ENCODE measurements around the gene ABHD15. TPM values are rescaled to one million over a fixed set of nuclear protein-coding genes. Genes with fewer than 3 reads are reported as not detected.

The ABHD15 gene
- total RNA-seq, 4 donors from 2014 or later, result 25.2 to 88.9 (median 30.6) TPM

DNA sequence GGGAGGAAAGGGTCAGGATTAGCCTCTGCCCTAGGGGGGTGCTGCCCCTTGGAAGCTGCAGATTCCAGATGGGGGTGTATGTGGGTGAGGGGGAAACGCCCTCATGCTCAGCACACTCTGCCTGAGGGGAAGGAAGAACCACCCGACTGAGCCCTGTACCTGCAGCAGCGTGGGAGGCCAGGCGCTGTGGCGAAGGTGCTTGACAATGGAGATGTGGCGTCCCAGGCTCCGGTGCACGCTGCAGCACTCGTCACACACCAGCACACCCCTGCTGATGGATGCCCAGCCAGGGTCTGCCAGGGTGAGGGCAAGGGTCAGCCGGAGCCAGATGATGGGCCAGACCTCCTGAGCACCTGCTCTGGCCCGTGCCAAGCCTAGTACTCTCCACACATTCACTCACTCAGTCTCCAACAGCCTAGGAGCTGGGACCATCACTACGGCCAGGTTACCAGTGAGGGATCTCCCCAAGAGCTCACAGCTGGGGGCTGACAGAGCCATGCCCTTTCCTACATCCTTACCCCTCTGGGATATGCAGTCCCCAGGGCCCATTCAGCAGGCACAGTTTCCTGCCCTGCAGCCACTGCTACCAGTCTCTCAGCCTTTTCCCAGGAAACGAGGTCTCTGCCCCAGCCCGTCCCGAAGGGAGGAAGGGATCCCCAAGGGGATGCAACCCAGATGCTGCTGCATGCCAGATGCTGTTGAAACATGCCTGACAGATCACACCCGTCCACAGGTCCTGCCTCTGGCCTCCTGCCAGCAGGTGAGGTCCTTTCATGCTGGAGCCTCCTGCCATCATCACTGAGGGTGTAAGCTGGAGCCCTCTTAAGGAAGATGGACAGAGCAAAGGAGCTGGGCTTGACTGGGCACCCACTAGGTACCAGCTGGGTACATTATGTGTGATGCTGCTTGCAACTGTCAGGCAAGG lies 16.7 kb upstream of the ABHD15 start:
- TF ChIP-seq, protein P1, sequence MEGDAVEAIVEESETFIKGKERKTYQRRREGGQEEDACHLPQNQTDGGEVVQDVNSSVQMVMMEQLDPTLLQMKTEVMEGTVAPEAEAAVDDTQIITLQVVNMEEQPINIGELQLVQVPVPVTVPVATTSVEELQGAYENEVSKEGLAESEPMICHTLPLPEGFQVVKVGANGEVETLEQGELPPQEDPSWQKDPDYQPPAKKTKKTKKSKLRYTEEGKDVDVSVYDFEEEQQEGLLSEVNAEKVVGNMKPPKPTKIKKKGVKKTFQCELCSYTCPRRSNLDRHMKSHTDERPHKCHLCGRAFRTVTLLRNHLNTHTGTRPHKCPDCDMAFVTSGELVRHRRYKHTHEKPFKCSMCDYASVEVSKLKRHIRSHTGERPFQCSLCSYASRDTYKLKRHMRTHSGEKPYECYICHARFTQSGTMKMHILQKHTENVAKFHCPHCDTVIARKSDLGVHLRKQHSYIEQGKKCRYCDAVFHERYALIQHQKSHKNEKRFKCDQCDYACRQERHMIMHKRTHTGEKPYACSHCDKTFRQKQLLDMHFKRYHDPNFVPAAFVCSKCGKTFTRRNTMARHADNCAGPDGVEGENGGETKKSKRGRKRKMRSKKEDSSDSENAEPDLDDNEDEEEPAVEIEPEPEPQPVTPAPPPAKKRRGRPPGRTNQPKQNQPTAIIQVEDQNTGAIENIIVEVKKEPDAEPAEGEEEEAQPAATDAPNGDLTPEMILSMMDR (IDR thresholded peaks at IDR 0.05; ENCODE audit: low read depth), result no peak

DNA sequence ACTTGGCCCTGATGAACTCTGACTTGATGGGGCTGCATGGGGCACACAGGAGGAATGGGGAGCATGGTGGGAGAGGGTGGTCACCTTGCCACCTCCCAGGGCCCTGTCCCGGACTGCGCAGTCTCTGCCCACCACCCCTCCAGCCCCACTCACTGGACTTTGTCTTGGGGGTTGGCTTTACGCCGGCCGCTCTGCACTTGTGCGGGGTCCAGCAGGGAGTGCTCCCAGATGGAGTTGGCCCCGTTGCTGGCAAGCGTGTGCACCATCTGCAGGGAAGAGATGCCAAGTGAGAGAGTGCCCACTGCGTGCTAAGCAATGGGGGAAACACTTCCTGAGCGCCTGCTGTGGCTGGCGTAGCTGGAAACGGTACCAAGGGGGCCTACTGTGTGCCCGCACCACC lies 15.9 kb upstream of the ABHD15 start:
- TF ChIP-seq, protein P1 (IDR thresholded peaks at IDR 0.05; ENCODE audit: low read depth), result no peak

DNA sequence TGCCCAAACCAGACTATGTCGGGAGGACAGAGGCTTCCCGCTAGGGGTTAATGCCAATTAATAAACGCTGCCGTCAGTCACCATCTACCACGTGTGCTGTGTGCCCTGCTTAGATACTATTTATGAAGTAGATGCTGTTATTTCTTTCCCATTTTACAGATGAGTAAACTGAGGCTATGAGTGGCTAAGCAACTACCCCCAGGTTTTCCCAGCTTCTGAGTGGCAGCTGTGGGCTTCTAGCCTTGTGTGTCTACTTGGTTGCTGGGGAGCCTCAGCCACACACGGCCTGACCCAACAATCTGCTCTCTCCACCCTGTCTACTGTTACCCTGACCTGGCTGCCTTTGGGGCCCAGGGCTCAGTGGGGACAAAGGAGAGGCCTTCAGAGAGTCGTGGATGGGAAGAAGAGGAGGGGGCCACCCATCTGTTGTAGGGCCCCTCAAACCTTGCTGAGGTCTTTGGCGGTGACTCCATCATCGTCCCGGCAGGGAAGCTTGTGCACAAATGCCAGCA lies 15.5 kb upstream of the ABHD15 start:
- TF ChIP-seq, protein P1 (IDR thresholded peaks at IDR 0.05; ENCODE audit: low read depth), result no peak

DNA sequence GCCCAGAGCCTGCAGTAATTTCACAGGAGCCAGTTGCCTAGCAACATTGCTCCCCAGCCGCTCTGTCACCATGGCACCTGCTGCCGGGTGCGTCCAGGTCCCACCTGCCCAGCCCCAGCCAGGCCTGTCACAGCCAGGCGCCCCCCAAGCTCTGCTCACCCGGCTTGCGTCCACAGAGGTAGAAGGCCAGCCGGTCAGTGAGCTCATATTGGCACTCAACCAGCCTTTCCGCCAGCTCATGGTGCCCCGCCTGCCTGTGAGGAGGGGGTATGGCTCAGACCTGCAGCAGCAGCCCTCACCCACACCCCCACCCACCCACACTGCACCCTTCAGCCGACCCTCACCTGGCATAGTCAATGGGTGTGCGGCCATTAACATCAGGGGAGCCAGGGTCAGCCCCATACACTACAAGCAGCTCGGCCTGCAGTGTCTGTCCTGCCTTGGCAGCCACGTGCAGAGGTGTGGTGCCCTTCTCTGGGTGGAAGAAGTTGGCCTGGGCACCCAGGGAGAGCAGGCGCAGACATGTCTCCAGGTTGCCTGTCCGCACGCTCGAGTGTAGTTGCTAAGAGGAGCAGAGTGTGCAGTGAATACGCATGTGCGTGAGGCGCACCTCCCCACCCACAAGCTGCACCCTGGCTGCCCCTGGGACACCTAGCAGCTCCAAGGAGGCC lies 14.9 kb upstream of the ABHD15 start:
- TF ChIP-seq, protein P1 (IDR thresholded peaks at IDR 0.05; ENCODE audit: low read depth), result no peak

DNA sequence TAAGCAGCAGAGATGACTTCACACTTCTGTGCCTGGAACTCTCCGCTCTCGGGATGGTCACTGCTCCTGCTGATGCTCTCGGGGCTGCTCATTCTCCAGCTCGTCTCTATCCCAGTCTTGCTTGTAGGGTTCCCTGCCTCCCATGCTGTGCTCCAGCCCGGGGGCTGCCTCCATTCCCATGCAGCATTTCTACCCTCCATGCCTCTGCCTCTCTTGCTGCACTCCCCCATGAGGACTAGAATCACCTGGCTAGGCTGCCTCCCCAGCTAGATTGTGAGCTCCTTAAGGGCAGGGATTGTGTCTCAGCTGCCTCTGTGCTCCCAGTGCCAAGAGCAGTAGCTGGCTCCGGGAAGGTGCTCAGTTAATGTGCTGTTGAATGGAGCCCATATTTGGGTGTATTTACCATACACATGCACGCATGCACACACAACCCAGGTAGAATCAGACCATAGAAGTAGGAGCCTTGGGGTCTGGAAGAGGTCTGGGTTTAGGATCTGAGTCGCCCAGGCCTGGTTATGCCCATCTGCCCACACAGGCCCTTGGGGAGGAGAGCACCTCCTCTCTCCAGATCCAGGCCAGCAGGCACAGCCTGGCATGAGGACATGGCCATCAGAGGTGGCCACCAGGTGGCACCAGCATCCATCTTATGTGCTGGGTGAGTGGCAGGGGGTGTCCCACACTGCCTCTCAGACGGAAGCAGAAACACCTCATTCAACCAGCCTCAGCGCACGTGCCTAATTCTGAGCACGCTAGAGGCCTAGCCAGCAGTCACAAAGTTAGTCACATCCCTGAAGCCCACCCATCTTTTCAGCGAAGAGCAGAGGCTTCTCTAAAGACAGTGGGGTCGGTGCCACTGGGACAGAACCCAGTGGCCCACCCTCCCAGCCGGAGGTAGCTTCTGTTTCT lies 13.3 kb upstream of the ABHD15 start:
- TF ChIP-seq, protein P1 (IDR thresholded peaks at IDR 0.05; ENCODE audit: low read depth), result no peak

DNA sequence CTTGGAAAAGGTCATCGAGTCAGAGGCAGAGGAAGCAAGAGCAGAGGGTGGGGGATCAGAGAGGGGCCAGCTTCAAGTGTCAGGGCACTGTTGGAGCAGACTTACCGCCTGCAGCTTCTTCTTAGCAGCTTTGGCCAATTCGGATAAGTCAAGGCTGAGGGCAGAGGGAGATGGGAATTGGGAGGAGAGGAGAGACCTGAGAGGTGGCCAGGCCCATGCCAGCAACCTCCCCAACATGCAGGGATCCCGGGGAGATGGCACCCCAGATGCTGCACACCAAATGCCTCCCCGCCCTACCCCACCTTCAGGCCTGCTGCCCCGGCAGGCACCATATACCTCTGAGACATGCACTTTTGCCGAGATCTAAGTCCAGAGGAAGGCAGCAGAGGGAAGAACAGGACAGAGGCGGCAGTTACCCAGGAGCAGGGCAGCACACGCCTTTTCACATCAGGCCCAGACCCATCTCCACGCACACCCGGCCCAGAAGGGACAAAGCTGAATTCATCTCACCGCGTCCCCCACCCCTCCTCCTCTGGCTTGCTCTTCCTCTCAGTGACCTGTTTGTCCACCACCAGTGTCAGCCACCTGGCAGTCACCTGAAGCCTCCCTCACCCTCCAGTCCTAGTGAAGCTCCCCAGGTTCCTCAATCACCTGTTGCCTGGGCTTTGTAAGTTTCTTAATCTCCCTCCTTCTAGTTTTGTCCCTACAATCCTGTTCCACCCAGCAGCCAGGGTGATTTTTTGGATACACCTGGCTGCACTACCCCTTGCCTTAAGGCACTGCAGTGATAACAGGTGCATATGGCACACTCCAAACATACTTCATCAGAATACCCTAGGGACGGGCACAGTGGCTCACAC lies 12.0 kb upstream of the ABHD15 start:
- TF ChIP-seq, protein P1 (IDR thresholded peaks at IDR 0.05; ENCODE audit: low read depth), result no peak

Data from subcutaneous adipose tissue (tissue), 4 donors.